Endothelial cell of umbilical vein (primary cell): Measurements from ENCODE around the gene CCDC9B. TPM values are rescaled to one million over a fixed set of nuclear protein-coding genes. Genes with fewer than 3 reads are reported as not detected.
A peak's percentile ranks its signal among the peaks of the same experiment; 100 is the strongest.

Experiments used
- BruUV-seq: library from RNA; stranded (reverse); fragments of 400-500 nt; replicated peaks from 2 replicates; lab custom pipeline; 2021; lab: Mats Ljungman, UMichigan
- CTCF ChIA-PET: fragments of 300-600, 350-600 bp; sonication (Branson Sonifier 250); formaldehyde crosslinking; loops from one replicate; lab custom pipeline; 2021; ENCODE audit warnings: antibody characterized with exemption, inconsistent platforms; lab: Charles Lee
- POLR2A ChIA-PET: fragments of 300-600, 350-600 bp; sonication (Branson Sonifier 250); formaldehyde crosslinking; loops from one replicate; lab custom pipeline; 2021; ENCODE audit warnings: antibody characterized with exemption, inconsistent platforms; lab: Charles Lee
- DNase-seq: peaks from one replicate; pipeline ENCODE4 v3.0.0-alpha.2; 2011; ENCODE audit warnings: low read depth, low spot score
- FAIRE-seq: peaks from 2 replicates; lab custom pipeline; 2011; peaks lifted over from hg19 to GRCh38; lab: Jason Lieb, UNC
- H2AFZ ChIP-seq: 2 replicates; pipeline ENCODE4 v1.6.0; 2012; ENCODE audit warnings: low read depth, low read length, control low read depth, inconsistent platforms
- H3K27ac ChIP-seq: 2 replicates; pipeline ENCODE4 v1.5.1; 2011; ENCODE audit warnings: low read depth, mild to moderate bottlenecking, control low read depth, low read length, moderate library complexity; ENCODE audit not compliant: insufficient read depth
- H3K27me3 ChIP-seq, 2 experiments: 2 replicates each; pipeline versions ENCODE4 v1.6.0 to v1.6.1; 2011; ENCODE audit warnings: low read length in 2 of 2, mixed read lengths in 1 of 2; ENCODE audit not compliant: control insufficient read depth in 2 of 2, insufficient read depth in 2 of 2
- H3K36me3 ChIP-seq, 2 experiments: 2 replicates in 1 of 2; 3 replicates in 1 of 2; pipeline ENCODE4 v1.5.1; 2011; ENCODE audit warnings: low read length in 2 of 2, mild to moderate bottlenecking in 1 of 2, moderate library complexity in 1 of 2; ENCODE audit not compliant: control insufficient read depth in 2 of 2, insufficient read depth in 2 of 2; ENCODE audit errors: extremely low read depth in 1 of 2
- H3K4me1 ChIP-seq: 3 replicates; pipeline ENCODE4 v1.5.1; 2011; ENCODE audit warnings: mild to moderate bottlenecking, low read length; ENCODE audit not compliant: control insufficient read depth, insufficient read depth; ENCODE audit errors: extremely low read depth
- H3K4me2 ChIP-seq: 2 replicates; pipeline ENCODE4 v1.6.1; 2011; ENCODE audit warnings: low read length, control low read depth, mixed read lengths; ENCODE audit not compliant: insufficient read depth
- H3K4me3 ChIP-seq, 3 experiments: fragments of 200-600 bp in 1 of 3; sonication (generic), shearing (Covaris generic) in 1 of 3; replicated peaks in 1 of 3; 2 replicates each; pipeline ENCODE4 v1.5.1; 2011 to 2016; ENCODE audit warnings: control low read depth in 3 of 3, low read length in 3 of 3, mild to moderate bottlenecking in 2 of 3, inconsistent platforms in 1 of 3, low read depth in 1 of 3, moderate library complexity in 1 of 3; ENCODE audit not compliant: insufficient read depth in 1 of 3
- H3K79me2 ChIP-seq: 2 replicates; pipeline ENCODE4 v1.6.0; 2012; ENCODE audit warnings: low read length, inconsistent platforms; ENCODE audit not compliant: control insufficient read depth, insufficient read depth
- H3K9ac ChIP-seq: replicated peaks from 2 replicates; pipeline ENCODE3; 2011; ENCODE audit warnings: low read length, control low read depth; ENCODE audit not compliant: insufficient read depth; ENCODE audit errors: extremely low read depth
- H3K9me1 ChIP-seq: replicated peaks from 3 replicates; pipeline ENCODE4 v1.6.0; 2011; ENCODE audit warnings: mild to moderate bottlenecking, low read length; ENCODE audit not compliant: control insufficient read depth, insufficient read depth; ENCODE audit errors: extremely low read depth
- H3K9me3 ChIP-seq: replicated peaks from 2 replicates; pipeline ENCODE4 v1.5.1; 2012; ENCODE audit warnings: low read length, inconsistent platforms; ENCODE audit not compliant: control insufficient read depth, insufficient read depth
- H4K20me1 ChIP-seq: replicated peaks from 2 replicates; pipeline ENCODE3; 2011; ENCODE audit warnings: mild to moderate bottlenecking, low read length; ENCODE audit not compliant: control insufficient read depth, insufficient read depth; ENCODE audit errors: extremely low read depth
- EZH2 ChIP-seq: IDR thresholded peaks from 2 replicates; pipeline ENCODE4 v1.6.1; 2012; ENCODE audit warnings: borderline replicate concordance, low read depth, mild to moderate bottlenecking, moderate library complexity, low read length, inconsistent platforms; ENCODE audit not compliant: severe bottlenecking
- FOS ChIP-seq: IDR thresholded peaks from 2 replicates; pipeline ENCODE4 v1.6.1; 2011; ENCODE audit warnings: mild to moderate bottlenecking, low read length, moderate library complexity, borderline replicate concordance; ENCODE audit not compliant: insufficient read depth
- GATA2 ChIP-seq: IDR thresholded peaks from 2 replicates; pipeline ENCODE4 v1.7.0; 2011; ENCODE audit warnings: low read depth, mild to moderate bottlenecking, moderate library complexity, mixed read lengths, low read length; ENCODE audit not compliant: insufficient read length, insufficient read depth
- JUN ChIP-seq: IDR thresholded peaks from 2 replicates; pipeline ENCODE4 v1.6.1; 2011; ENCODE audit warnings: borderline replicate concordance, low read depth; ENCODE audit not compliant: insufficient read length, insufficient read depth
- MYC ChIP-seq: IDR thresholded peaks from one replicate; pipeline ENCODE4 v1.6.1; 2011; ENCODE audit warnings: mild to moderate bottlenecking, low read depth, low read length
- POLR2A ChIP-seq: IDR thresholded peaks from 2 replicates; pipeline ENCODE4 v1.6.1; 2012; ENCODE audit warnings: low read depth, mild to moderate bottlenecking, control low read depth, low read length
- POLR2AphosphoS5 ChIP-seq: IDR thresholded peaks from 2 replicates; pipeline ENCODE4 v1.6.1; 2012; ENCODE audit warnings: low read depth, mild to moderate bottlenecking, control low read depth, low read length, moderate library complexity; ENCODE audit not compliant: insufficient read depth
- dilution Hi-C: fragments of 300-500 bp; cut with MboI; formaldehyde crosslinking; loops from one replicate; pipeline ENCODE4 v1.15.0; 2019; ENCODE audit warnings: low sequenced_read_pairs; ENCODE audit not compliant: extremely low pct_ligation_motif_present
- intact Hi-C: fragments of 100-400 bp; cut with micrococcal nuclease; formaldehyde crosslinking; loops from one replicate; pipeline ENCODE4 v1.10.0; 2022
- polyA plus RNA-seq, 4 experiments: library from polyadenylated mRNA; depleted of rRNA in 3 of 4; stranded (reverse) in 3 of 4; unstranded in 1 of 4; fragments of >200 nt; gene quantifications; 2 replicates each; pipeline versions ENCODE4 v1.2.1 to v1.2.3, GENCODE V29; 2011 to 2012; ENCODE audit warnings: missing spikeins in 1 of 4
- total RNA-seq: library from RNA; stranded (reverse); gene quantifications from 2 replicates; pipeline ENCODE4 v1.2.3, GENCODE V29; 2021
- TF ChIP-seq, protein P1 (sequence below), 2 donors: IDR thresholded peaks; 1 replicate in 1 of 2; 2 replicates in 1 of 2; pipeline ENCODE4 v1.5.1; 2011; ENCODE audit warnings: low read length in 2 of 2, mild to moderate bottlenecking in 2 of 2, moderate library complexity in 2 of 2, control low read depth in 1 of 2, inconsistent platforms in 1 of 2, low read depth in 1 of 2; ENCODE audit not compliant: insufficient read depth in 1 of 2; ENCODE audit errors: extremely low read depth in 1 of 2
- TF ChIP-seq, protein P2 (sequence below): IDR thresholded peaks from 2 replicates; pipeline ENCODE4 v1.6.1; 2011; ENCODE audit not compliant: insufficient read depth, insufficient read length

The CCDC9B gene
- total and polyA plus RNA-seq, 2 donors (not counting 3 experiments of a cell fraction or from before 2014, with no cell fraction given) = 7.6 to 46.0 TPM

DNA sequence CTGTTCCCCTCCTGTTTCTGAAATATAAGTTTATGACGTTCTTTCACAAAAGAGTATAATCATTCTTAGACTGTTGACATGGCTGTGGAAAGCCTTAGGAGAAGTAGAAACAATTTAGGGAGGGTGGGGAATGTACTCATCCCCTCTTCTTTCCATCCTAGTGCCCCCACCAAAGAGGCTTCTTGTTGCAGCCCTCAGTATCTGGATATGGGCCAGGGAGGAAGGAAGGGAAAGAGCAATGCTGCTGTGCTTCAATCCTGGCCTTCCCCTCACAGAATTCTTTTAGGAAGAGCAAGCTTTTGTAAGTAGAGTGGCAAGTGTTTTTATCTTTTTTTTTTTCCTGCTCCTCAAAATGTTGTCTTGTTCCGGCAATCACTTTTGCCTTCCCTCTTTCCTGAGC is 15.6 kb downstream of the CCDC9B start:
- no peaks in the 10 kb centered on the region for H3K9me1 ChIP-seq
- peaks cover 11% of the 10 kb centered on the region for H3K79me2 ChIP-seq
- TF ChIP-seq POLR2AphosphoS5 (no peak), JUN (no peak), POLR2A (no peak), FOS (no peak), MYC (no peak), GATA2 (no peak), EZH2 (no peak)
- TF ChIP-seq, protein P1, sequence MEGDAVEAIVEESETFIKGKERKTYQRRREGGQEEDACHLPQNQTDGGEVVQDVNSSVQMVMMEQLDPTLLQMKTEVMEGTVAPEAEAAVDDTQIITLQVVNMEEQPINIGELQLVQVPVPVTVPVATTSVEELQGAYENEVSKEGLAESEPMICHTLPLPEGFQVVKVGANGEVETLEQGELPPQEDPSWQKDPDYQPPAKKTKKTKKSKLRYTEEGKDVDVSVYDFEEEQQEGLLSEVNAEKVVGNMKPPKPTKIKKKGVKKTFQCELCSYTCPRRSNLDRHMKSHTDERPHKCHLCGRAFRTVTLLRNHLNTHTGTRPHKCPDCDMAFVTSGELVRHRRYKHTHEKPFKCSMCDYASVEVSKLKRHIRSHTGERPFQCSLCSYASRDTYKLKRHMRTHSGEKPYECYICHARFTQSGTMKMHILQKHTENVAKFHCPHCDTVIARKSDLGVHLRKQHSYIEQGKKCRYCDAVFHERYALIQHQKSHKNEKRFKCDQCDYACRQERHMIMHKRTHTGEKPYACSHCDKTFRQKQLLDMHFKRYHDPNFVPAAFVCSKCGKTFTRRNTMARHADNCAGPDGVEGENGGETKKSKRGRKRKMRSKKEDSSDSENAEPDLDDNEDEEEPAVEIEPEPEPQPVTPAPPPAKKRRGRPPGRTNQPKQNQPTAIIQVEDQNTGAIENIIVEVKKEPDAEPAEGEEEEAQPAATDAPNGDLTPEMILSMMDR (IDR thresholded peaks at IDR 0.05; ENCODE audit: extremely low read depth in 1 of 2, insufficient read depth in 1 of 2, low read depth in 1 of 2, low read length in 2 of 2) = no peak
- TF ChIP-seq, protein P2, sequence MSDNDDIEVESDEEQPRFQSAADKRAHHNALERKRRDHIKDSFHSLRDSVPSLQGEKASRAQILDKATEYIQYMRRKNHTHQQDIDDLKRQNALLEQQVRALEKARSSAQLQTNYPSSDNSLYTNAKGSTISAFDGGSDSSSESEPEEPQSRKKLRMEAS = no peak
- H2AFZ ChIP-seq = no peak overlapping the region
- FAIRE-seq (peak; percentile 85), DNase-seq (peak; percentile 57)
- H3K4me1 ChIP-seq = peaks cover 57% of the 10 kb centered on the region
- ChIA-PET POLR2A (interaction anchor here (0.7 to 1.2 kb wide), 2 partner anchors 9 to 72 kb away, joined by 3 to 4 read pairs; no protein-coding TSS in a partner anchor), CTCF (interaction anchor here (1.3 to 5.3 kb wide), 7 partner anchors 9 to 96 kb away, joined by 4 to 81 read pairs (median 15); partner anchors contain the start of gene CCDC9B)
- no peaks in the 10 kb centered on the region for H3K9me3 ChIP-seq
- no peaks in the 10 kb centered on the region for H3K36me3 ChIP-seq
- BruUV-seq = TSS peak; percentile 48
- intact Hi-C loops (no loop called here), dilution Hi-C loops (no loop called here)
- H4K20me1 ChIP-seq = no peaks in the 10 kb centered on the region
- H3K9ac ChIP-seq = peak overlapping the region; percentile 67
- H3K4me3 ChIP-seq = peak overlapping the region; percentile 57 to 79 (median 67)
- no peaks in the 10 kb centered on the region for H3K27me3 ChIP-seq
- peak overlapping the region; percentile 90 for H3K4me2 ChIP-seq
- peak overlapping the region; percentile 8 for H3K27ac ChIP-seq
